Stimulated activated naive CD4-positive, alpha-beta T cell (primary cell): ENCODE data around the gene CADPS.

Experiments
- DNase-seq, 6 experiments: peaks; one replicate each; lab custom pipeline; 2025; lab: John Stamatoyannopoulos, UW

Gene CADPS

GRCh38 chr3:62812631-62813030 lies 62.6 kb downstream of the CADPS start:
- DNase-seq: no peak

DNA sequence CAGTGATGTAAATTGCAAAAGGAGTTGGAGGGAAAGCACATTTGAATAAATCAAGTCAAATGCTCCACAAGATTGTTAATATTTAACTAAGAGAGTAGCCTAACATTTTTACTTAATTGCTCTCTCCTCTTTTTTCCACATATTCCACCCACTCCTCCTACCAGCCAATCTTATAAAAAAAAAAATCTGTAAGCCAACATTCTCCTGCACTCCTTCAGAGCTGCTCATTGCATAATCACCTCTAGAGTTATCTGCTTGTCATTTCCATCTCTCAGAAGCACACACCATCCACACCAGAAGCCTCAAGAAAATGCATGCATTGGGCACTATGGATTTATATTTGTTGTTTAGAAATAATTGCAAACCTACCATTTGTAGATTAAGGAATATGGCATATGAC lies 64.1 kb downstream of the CADPS start:
- DNase-seq: no peak

DNA sequence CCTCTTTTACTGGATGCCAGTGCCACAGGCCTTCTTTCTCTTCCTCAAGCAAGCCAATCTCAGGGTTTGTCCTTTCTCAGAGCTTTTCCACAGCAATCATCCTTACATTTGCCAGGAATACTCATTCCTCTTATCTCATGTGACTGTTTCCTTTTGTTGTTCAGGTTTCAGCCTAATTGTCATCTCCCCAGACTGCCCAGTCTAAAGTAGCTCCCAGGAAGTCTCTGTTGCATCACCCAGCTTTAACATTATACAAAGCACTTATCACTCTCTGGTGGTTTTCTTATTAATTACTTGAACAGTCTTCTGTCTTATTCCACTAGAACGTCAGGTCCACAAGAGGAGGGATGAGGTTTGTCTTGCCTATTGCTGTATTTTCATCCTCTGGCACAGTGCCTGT lies 65.8 kb downstream of the CADPS start:
- DNase-seq: no peak

DNA sequence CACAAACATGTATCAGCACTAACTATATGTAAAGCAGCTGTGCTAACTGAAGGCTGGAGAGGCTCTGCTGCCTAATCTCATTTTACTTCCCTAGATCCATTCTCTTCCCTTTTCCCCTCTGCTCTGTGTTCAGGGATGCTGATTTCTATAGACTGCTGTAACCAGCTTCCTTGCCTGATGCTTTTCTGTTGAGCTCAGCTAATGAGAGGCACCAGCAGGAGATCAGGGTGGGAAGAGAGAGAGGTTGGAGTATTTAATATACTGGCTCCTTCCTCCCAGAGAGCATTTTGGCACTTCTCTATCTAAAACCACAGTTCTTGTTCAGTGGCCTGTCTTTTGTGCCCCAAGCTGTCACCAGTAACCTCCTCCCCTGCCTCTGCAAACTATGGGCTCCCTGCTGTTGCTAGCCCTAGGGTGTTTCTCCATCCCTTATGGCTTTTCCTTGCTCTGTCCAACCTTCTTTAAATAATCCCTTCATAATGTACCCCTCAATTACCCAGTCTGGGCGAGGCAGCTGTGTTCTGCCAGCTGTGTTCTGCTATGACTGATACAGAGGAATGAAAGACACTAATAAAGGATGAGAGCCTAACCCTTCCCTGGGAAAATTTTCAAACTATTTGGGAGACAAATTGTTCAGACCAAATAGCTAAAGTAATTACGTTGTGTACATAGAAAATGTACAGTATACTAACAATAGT lies 69.5 kb downstream of the CADPS start:
- DNase-seq: no peak

- no peak for DNase-seq
These were observed 70.1 kb downstream of the CADPS start for GRCh38 chr3:62805106-62805505.

DNA sequence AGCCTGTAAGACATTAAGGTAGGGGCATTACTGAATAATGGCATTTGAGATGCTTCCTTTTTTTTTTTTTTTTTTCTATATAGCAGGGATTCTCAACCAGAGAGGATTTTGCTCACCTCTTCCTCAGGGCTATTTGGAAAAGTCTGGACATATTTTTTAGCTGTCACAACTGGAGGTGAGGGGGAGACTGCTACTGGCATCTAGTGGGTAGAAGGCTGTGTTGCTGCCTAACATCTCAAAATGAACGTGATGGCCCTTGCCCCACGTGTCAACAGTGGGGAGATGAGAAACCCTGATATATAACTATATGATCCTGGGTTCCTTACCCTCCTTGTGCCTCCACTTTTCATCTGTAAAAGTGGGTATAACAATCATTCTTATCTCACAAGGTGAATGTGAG lies 71.9 kb downstream of the CADPS start:
- DNase-seq: no peak

GRCh38 chr3:62798000-62798399 lies 77.2 kb downstream of the CADPS start:
- DNase-seq: no peak

GRCh38 chr3:62797132-62797531 lies 78.1 kb downstream of the CADPS start:
- DNase-seq: no peak

DNA sequence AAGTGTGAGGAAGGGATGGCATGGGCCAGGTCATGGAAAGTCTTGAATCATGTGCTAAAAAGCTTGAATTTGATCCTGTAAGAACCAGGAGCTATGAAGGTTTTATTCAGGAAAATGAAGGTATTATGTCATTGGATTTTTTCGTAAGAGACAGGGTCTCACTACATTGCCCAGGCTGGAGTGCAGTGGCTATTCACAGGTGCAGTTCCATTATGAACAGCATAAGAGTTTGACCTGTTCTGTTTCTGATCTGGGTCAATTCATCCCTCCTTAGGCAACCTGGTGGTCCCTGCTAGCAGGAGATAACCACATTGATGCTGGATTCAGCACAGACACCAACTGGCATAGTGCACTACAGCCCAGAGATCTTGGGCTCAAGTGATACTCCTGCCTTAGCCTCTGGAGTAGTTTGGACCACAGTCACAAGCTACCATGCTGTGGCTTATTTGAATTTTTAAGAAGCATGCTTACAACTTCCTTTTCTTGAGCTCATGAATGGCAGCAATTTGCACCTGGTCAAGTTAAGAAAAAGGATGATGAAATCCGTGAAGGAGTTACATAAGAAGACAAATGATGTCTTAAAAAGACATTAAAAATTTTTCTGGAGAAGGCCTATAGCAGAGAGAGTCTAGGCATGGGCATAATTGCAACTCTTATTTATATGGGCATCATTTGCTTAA lies 79.1 kb downstream of the CADPS start:
- DNase-seq: no peak

DNA sequence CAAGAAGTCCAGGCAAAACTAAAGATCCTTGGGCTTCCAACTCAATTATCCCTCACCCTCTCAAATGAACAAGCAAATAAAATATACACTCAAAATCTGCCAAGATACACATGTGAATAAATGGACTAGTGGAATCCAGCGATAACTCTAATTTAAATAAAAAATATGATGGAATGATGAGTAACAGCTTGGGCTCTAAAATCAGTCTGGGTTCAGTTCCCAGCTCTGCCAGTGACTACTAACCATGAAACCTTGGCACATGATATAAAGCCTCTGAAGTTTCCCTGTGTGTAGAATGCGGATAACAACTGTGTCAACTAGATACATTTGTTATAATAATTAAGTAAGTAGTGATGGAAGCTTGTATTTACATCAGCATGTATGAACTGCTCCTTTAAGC lies 81.3 kb downstream of the CADPS start:
- DNase-seq: no peak

DNA sequence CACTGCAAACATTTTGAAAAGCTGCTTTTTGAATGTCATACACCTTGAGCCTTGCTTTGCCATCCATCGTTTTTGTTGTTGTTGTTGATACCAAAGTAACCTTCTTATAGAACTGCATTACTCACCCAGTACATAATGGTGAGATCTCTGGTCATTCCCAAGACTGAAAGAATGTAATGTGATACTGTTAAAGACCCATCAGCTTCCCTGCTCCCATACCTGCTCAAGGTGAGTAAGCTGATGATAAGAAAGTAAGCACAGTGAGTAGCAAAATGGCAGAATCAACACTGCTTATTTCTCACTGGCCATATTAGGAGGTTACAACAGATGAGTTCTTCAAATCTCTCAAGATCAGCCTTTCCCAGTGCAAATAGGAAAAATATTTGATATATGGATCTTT lies 89.8 kb downstream of the CADPS start:
- DNase-seq: no peak

- no peak for DNase-seq
These were observed 94.1 kb downstream of the CADPS start for GRCh38 chr3:62781121-62781520.

GRCh38 chr3:62777674-62778073 lies 97.5 kb downstream of the CADPS start:
- no peak for DNase-seq

DNA sequence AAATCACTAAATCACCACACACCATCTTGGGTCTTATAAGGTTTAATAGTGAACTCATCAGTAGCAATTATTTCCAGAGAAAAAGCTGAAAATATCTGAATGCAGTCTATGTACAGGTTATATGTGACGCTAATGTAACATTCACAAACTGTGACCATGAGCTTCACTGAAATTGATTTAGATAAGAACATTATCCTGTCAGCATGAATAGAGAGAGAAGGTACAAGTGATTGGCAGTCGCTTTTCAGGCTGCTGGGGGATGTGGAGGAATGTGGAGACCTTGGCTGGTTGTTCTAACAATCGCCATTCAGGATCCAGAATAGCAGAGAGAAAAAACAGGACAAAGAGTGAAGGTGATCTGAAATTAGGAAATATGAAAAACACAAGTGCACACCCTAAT lies 98.1 kb downstream of the CADPS start:
- no peak for DNase-seq

DNA sequence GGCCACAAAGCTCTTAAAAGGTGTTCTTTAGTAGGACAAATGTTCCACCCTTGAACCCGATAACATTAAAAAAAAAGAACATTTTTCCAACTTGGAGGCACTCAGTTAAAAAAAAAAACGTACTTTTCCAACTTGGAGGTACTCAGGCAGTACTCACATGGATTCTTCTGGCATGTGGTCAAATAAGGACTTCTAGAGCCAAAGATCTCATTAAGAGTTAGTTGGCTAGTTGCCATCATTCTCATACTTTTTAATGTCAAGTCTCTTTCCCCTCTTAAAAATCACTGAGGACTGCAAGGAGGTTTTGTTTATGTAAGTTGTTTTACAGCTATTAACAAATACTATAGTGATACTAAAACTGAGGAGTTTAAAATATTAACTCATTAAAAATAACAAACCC lies 101.0 kb downstream of the CADPS start:
- DNase-seq: no peak

- no peak for DNase-seq
These were observed 103.7 kb downstream of the CADPS start for GRCh38 chr3:62771331-62772072.

DNA sequence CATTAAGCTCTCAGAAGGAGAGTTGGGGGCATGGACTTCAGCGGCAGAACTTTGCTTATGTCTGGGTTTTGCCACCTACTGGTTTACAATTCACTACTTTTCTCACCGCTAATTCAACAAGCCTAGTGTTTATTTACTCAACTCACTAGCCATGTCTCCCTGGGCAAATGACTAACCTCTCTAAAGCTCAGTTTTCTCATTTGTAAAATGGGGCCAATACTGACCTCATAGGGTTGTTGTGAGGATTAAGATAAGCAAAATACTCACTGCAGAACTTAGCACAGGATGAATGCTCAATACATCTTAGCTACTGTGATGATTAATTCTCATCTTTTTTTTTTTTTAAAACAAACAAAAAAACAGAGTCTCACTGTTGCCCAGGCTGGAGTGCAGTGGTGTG lies 106.3 kb downstream of the CADPS start:
- DNase-seq: no peak

GRCh38 chr3:62761711-62762110 lies 113.5 kb downstream of the CADPS start:
- DNase-seq: no peak

DNA sequence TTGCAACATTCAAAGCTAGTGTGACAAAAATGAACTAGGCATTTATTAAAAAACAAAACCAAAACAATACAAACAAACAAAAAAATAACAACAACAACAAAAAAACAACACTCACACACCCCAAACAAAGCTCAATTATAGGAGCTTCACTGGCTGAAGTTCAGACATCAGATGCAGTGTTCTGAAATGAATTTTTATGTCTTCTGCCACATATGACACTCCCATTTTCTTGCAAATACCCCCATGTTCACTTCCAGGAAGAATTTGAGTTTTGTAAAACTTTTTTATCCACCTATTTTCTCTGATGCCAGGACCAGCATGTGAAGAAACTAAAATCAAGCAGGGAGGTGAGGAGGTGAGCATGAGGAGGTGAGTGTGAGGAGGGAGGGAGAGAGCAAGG lies 113.9 kb downstream of the CADPS start:
- DNase-seq: no peak

- no peak for DNase-seq
These were observed 116.7 kb downstream of the CADPS start for GRCh38 chr3:62758296-62759066.

DNA sequence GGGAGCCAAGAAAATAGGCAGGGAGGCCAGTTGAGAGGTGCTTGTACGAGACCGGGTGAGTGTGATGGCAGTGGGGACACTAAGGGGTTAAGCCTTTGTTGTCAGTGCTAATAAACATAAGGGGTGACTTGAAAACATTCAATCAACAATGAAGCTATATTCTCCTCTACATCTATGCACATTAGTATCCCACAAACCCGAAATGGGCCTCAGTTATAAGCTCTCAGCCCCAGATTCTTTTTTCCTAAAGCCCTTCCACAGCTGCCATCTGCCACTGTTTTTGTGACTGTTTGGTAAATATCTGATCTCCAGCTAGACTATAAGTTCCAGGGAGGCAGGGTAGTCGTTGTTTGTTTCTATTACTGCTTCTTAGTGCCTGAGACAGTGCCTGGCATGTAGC lies 118.2 kb downstream of the CADPS start:
- DNase-seq: no peak

DNA sequence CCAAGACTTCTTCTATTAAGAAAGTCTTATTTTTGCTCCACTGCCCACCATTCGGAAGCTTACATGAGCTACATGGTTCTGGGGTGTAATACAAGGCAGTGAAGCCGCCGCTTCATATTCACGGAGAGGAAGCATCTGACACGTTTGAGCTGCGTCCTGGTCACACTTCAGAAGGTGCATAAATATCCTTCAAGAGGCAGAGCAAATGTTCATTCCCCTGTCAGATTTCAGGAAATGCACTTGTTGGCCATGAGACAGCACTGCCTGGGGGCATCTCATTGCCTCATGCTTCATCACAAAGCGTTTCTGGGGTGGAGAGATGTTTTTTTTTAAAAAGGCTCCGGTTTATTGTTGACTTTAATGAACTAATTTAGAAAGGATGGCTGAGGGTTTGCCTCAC lies 119.9 kb downstream of the CADPS start:
- DNase-seq: no peak

GRCh38 chr3:62749657-62750056 lies 125.6 kb downstream of the CADPS start:
- no peak for DNase-seq
